ENCODE measurements around the gene IWS1.
"Not testable (repeated sequence)": the region's sequence is repeated elsewhere in the genome, so short reads cannot be mapped to it uniquely, and the experiment has no call there.

Gene IWS1

GRCh38 chr2:127453392-127454171 lies 72.7 kb downstream of the IWS1 start:
- no peak for DNase-seq (ENCODE audit: low read depth)
- peak; percentile 14 for TF ChIP-seq CTCF (conservative IDR thresholded peaks at IDR 0.05; ENCODE audit: low read length)

DNA sequence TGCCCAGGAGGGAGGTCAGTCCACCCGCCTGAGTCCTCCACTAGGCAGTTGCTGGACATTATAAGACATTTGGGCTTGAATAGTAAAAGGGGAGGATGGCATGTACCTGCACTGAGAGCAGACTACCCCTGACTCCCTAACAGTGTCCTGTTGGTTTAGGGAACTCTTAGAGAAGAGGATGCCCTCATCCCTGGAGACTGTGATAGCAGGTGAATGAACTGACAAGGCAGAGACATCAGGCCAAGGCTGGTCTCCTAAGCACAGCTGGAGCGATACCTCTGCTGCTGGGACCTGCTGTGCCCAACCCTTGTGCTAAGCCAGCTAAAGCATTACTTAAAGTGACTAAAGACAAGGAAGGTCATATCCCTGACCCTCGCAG lies 73.3 kb downstream of the IWS1 start:
- no peak overlapping the region for H3K4me3 ChIP-seq (ENCODE audit: low read length)
- TF ChIP-seq CTCF (conservative IDR thresholded peaks at IDR 0.05; ENCODE audit: low read length): no peak
- no peak for DNase-seq (ENCODE audit: low read depth)

More at GRCh38 chr2:127453392-127454171, 72.7 kb downstream of the IWS1 start:
- no peak overlapping the region for H3K4me3 ChIP-seq (ENCODE audit: low read length)

- H3K4me3 ChIP-seq (ENCODE audit: low read length); DNase-seq (ENCODE audit: low read depth): not testable (repeated sequence)
Observed at GRCh38 chr2:127452423-127452822, 73.9 kb downstream of the IWS1 start.

GRCh38 chr2:127451981-127452380 lies 74.3 kb downstream of the IWS1 start:
- H3K4me3 ChIP-seq (ENCODE audit: low read length): no peak overlapping the region
- TF ChIP-seq CTCF (conservative IDR thresholded peaks at IDR 0.05; ENCODE audit: low read length): no peak
- peak; percentile 53 for DNase-seq (ENCODE audit: low read depth)

GRCh38 chr2:127449898-127450297 lies 76.4 kb downstream of the IWS1 start:
- no peak for DNase-seq (ENCODE audit: low read depth)
- no peak for TF ChIP-seq CTCF (conservative IDR thresholded peaks at IDR 0.05; ENCODE audit: low read length)
- H3K4me3 ChIP-seq (ENCODE audit: low read length): no peak overlapping the region

DNA sequence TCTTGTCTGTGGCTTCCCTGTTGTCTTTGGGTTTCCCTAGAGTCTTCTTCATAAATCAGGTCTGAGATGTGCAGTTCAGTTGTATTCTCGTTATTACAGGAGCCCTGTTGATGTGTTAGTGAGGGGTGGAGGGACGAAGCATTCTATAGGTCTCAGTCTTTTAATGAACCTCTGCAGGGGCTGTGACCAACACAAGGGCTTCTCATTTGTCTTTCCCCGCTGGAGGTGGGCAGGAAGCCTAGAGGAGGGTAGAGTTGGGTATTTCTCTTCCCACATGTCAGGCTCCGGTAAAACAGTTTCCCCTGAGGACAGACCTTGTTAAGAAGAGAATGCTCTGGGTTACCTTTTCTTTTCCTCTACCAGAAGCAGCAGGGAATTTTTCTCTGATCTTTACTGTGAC lies 76.9 kb downstream of the IWS1 start:
- no peak for TF ChIP-seq CTCF (conservative IDR thresholded peaks at IDR 0.05; ENCODE audit: low read length)
- no peak for DNase-seq (ENCODE audit: low read depth)
- H3K4me3 ChIP-seq (ENCODE audit: low read length): no peak overlapping the region

DNA sequence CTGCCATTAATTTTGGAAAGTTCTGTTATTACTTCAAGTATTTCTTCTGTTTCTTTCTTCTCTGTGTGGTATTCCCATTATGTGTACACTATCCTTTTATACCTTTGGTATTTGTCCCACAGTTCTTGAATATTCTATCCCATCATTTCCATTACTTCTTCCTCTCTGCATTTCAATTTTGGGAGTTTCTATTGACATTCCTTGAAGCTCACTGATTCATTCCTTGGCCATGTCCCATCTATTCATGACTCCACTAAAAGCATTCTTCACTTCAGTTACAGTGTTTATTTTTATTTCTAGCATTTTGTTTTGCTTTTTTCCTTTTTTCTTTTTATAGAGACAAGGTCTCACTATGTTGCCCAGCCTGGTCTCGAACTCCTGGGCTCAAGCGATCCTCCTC lies 77.8 kb downstream of the IWS1 start:
- no peak for TF ChIP-seq CTCF (conservative IDR thresholded peaks at IDR 0.05; ENCODE audit: low read length)
- peak; percentile 57 for DNase-seq (ENCODE audit: low read depth)
- H3K4me3 ChIP-seq (ENCODE audit: low read length): no peak overlapping the region

Data from AG10803 (cell line).